ENCODE results near the gene LEMD3. TPM values are rescaled to one million over a fixed set of nuclear protein-coding genes. Genes with fewer than 3 reads are reported as not detected.

LEMD3 gene
- polyA plus RNA-seq, 1 experiment = 4.7 TPM

- CTCF ChIA-PET = no interaction called here
- Histone ChIP-seq H3K36me3 (ENCODE audit: control insufficient read depth, insufficient read depth, low read length) (no peaks in the 10 kb centered on the region), H3K4me3 (ENCODE audit: low read depth, low read length) (no peak overlapping the region), H3K27me3 (ENCODE audit: control insufficient read depth, insufficient read depth, low read length) (no peaks in the 10 kb centered on the region)
- no peak for DNase-seq (ENCODE audit: low read depth)
- TF ChIP-seq CTCF (IDR thresholded peaks at IDR 0.05; ENCODE audit: insufficient read depth, low read depth, low read length) = no peak
- POLR2A ChIA-PET = no interaction called here
These were observed 79.6 kb downstream of the LEMD3 start for GRCh38 chr12:65248656-65249633.

- POLR2A ChIA-PET = no interaction called here
- H3K36me3 ChIP-seq (ENCODE audit: control insufficient read depth, insufficient read depth, low read length) = no peaks in the 10 kb centered on the region
- no peak overlapping the region for H3K4me3 ChIP-seq (ENCODE audit: low read depth, low read length)
- no peak for DNase-seq (ENCODE audit: low read depth)
- CTCF ChIA-PET = no interaction called here
- no peaks in the 10 kb centered on the region for H3K27me3 ChIP-seq (ENCODE audit: control insufficient read depth, insufficient read depth, low read length)
- TF ChIP-seq CTCF (IDR thresholded peaks at IDR 0.05; ENCODE audit: insufficient read depth, low read depth, low read length) = no peak
These were observed 83.1 kb downstream of the LEMD3 start for GRCh38 chr12:65252515-65252914.

GRCh38 chr12:65257986-65258385 is 88.6 kb downstream of the LEMD3 start:
- ChIA-PET POLR2A (no interaction called here), CTCF (no interaction called here)
- DNase-seq (ENCODE audit: low read depth) = no peak
- TF ChIP-seq CTCF (IDR thresholded peaks at IDR 0.05; ENCODE audit: insufficient read depth, low read depth, low read length) = no peak
- Histone ChIP-seq H3K27me3 (ENCODE audit: control insufficient read depth, insufficient read depth, low read length) (no peaks in the 10 kb centered on the region), H3K4me3 (ENCODE audit: low read depth, low read length) (no peak overlapping the region), H3K36me3 (ENCODE audit: control insufficient read depth, insufficient read depth, low read length) (no peaks in the 10 kb centered on the region)

GRCh38 chr12:65259501-65259900 is 90.1 kb downstream of the LEMD3 start:
- CTCF ChIA-PET = no interaction called here
- POLR2A ChIA-PET = no interaction called here

GRCh38 chr12:65263777-65264176 is 94.4 kb downstream of the LEMD3 start:
- ChIA-PET POLR2A (no interaction called here), CTCF (no interaction called here)
- H3K4me3 ChIP-seq (ENCODE audit: low read depth, low read length) = no peak overlapping the region
- H3K27me3 ChIP-seq (ENCODE audit: control insufficient read depth, insufficient read depth, low read length) = no peaks in the 10 kb centered on the region
- H3K36me3 ChIP-seq (ENCODE audit: control insufficient read depth, insufficient read depth, low read length) = no peaks in the 10 kb centered on the region
- no peak for DNase-seq (ENCODE audit: low read depth)
- TF ChIP-seq CTCF (IDR thresholded peaks at IDR 0.05; ENCODE audit: insufficient read depth, low read depth, low read length) = no peak

More at GRCh38 chr12:65259501-65259900, 90.1 kb downstream of the LEMD3 start:
- H3K36me3 ChIP-seq (ENCODE audit: control insufficient read depth, insufficient read depth, low read length) = no peaks in the 10 kb centered on the region
- no peaks in the 10 kb centered on the region for H3K27me3 ChIP-seq (ENCODE audit: control insufficient read depth, insufficient read depth, low read length)
- TF ChIP-seq CTCF (IDR thresholded peaks at IDR 0.05; ENCODE audit: insufficient read depth, low read depth, low read length) = no peak
- H3K4me3 ChIP-seq (ENCODE audit: low read depth, low read length) = no peak overlapping the region
- DNase-seq (ENCODE audit: low read depth) = no peak

Data from BJ (cell line).